Gastroesophageal sphincter (tissue), 3 donors: ENCODE results near the gene KCNH1.

ENCODE experiments used
- EP300 ChIP-seq: sonication (generic); formaldehyde crosslinking; IDR thresholded peaks from one replicate; pipeline ENCODE4 v1.6.1; 2017; ENCODE audit warnings: antibody characterized with exemption, mild to moderate bottlenecking
- POLR2A ChIP-seq, 2 donors: fragments of 450-650 bp; IDR thresholded peaks; one replicate each; pipeline ENCODE4 v1.6.1; 2017; ENCODE audit warnings: antibody characterized with exemption in 2 of 2, mild to moderate bottlenecking in 2 of 2, moderate library complexity in 1 of 2
- POLR2AphosphoS5 ChIP-seq: sonication (generic); formaldehyde crosslinking; IDR thresholded peaks from one replicate; pipeline ENCODE4 v1.6.1; 2017; ENCODE audit warnings: antibody characterized with exemption
- TF ChIP-seq, protein P1 (sequence below), 4 experiments: fragments of 200-600 bp in 2 of 4; fragments of 450-650 bp in 2 of 4; sonication (generic) in 1 of 4; IDR thresholded peaks; one replicate each; pipeline ENCODE4 v1.5.1; 2017 to 2019; ENCODE audit warnings: antibody characterized with exemption in 4 of 4, mild to moderate bottlenecking in 2 of 4, moderate library complexity in 2 of 4

GRCh38 chr1:210981490-210981889 is 152.5 kb downstream of the KCNH1 start:
- TF ChIP-seq POLR2AphosphoS5: no peak
- no peak for TF ChIP-seq POLR2A (IDR thresholded peaks at IDR 0.05)
- TF ChIP-seq, protein P1, sequence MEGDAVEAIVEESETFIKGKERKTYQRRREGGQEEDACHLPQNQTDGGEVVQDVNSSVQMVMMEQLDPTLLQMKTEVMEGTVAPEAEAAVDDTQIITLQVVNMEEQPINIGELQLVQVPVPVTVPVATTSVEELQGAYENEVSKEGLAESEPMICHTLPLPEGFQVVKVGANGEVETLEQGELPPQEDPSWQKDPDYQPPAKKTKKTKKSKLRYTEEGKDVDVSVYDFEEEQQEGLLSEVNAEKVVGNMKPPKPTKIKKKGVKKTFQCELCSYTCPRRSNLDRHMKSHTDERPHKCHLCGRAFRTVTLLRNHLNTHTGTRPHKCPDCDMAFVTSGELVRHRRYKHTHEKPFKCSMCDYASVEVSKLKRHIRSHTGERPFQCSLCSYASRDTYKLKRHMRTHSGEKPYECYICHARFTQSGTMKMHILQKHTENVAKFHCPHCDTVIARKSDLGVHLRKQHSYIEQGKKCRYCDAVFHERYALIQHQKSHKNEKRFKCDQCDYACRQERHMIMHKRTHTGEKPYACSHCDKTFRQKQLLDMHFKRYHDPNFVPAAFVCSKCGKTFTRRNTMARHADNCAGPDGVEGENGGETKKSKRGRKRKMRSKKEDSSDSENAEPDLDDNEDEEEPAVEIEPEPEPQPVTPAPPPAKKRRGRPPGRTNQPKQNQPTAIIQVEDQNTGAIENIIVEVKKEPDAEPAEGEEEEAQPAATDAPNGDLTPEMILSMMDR (IDR thresholded peaks at IDR 0.05): no peak
- no peak for TF ChIP-seq EP300
